PC-3 (cell line): ENCODE measurements around the gene IFNGR1.

Experiments used
- CTCF ChIP-seq: fragments of 300-600 bp; sonication (generic); conservative IDR thresholded peaks from 2 replicates; pipeline ENCODE4 v1.5.1; 2017; ENCODE audit warnings: antibody characterized with exemption, low read depth, mild to moderate bottlenecking, low read length
- EZH2 ChIP-seq: fragments of 300-600 bp; sonication (generic); IDR thresholded peaks from one replicate; pipeline ENCODE4 v1.6.1; 2017; ENCODE audit warnings: antibody characterized with exemption, mild to moderate bottlenecking, low read length; ENCODE audit not compliant: unreplicated experiment
- EZH2phosphoT487 ChIP-seq: fragments of 300-600 bp; sonication (generic); IDR thresholded peaks from 2 replicates; pipeline ENCODE4 v1.6.1; 2018; ENCODE audit warnings: mild to moderate bottlenecking, antibody characterized with exemption, low read length, borderline replicate concordance

GRCh38 chr6:137247724-137248123, 28.5 kb upstream of the IFNGR1 start:
- no peak for TF ChIP-seq EZH2phosphoT487
- TF ChIP-seq CTCF: no peak
- TF ChIP-seq EZH2: no peak
